GM18505 (cell line): ENCODE measurements around the gene GRIP2.
"Not testable (repeated sequence)": the region's sequence is repeated elsewhere in the genome, so short reads cannot be mapped to it uniquely, and the experiment has no call there.

Source experiments
- ATAC-seq: cut with Tn5 transposase; IDR thresholded peaks from one replicate; pipeline ENCODE4 v1.9.1; 2021; ENCODE audit not compliant: unreplicated experiment
- POLR2A ChIP-seq: IDR thresholded peaks from 4 replicates; pipeline ENCODE4 v1.6.1; 2011; ENCODE audit warnings: borderline replicate concordance; ENCODE audit not compliant: insufficient read depth, insufficient read length; ENCODE audit errors: extremely low read depth

Gene GRIP2

GRCh38 chr3:14516738-14517345 lies 23.3 kb downstream of the GRIP2 start:
- no peak for TF ChIP-seq POLR2A
- ATAC-seq = no peak

GRCh38 chr3:14515526-14515925 lies 24.6 kb downstream of the GRIP2 start:
- ATAC-seq = not testable (repeated sequence)

GRCh38 chr3:14514323-14514720 lies 25.8 kb downstream of the GRIP2 start:
- no peak for ATAC-seq

DNA sequence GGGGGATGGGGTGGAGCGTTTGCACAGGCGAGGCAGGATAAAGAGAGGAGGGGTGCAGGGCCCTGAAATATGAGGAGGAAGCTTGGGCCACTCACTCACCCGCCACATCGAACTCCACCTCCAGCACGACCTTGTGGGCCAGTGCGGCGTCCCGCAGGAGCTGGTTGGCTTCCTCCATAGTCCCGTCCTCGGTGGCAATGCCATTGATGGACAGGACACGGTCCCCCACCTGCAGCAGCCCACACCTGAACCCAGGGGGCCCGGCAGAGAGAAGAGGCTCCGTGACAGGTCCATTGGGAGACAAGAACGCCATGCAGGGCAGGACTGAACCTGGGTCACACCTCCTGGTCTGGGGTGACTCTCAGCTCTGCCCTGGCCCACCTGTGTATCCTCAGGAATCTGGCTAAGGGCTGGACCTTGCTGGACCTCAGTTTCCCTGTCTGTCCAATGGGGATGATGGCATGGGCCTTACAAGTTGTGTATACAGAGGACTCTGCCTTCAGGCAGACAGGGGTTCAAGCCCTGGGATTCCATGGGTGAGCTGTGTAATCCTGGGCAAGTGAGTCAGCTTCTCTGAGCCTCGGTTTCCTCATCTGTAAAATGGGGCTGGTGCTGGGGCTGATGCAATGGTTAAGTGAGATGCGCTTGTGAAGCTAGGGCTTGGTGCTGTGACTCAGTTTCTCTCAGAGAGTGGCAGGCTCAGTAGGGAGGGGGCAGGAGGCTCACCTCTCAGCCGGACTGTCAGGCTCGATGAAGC lies 26.4 kb downstream of the GRIP2 start:
- ATAC-seq = no peak
- TF ChIP-seq POLR2A = no peak

More at GRCh38 chr3:14514323-14514720, 25.8 kb downstream of the GRIP2 start:
- no peak for TF ChIP-seq POLR2A

GRCh38 chr3:14512942-14513327 lies 27.2 kb downstream of the GRIP2 start:
- ATAC-seq = no peak
- TF ChIP-seq POLR2A = no peak

DNA sequence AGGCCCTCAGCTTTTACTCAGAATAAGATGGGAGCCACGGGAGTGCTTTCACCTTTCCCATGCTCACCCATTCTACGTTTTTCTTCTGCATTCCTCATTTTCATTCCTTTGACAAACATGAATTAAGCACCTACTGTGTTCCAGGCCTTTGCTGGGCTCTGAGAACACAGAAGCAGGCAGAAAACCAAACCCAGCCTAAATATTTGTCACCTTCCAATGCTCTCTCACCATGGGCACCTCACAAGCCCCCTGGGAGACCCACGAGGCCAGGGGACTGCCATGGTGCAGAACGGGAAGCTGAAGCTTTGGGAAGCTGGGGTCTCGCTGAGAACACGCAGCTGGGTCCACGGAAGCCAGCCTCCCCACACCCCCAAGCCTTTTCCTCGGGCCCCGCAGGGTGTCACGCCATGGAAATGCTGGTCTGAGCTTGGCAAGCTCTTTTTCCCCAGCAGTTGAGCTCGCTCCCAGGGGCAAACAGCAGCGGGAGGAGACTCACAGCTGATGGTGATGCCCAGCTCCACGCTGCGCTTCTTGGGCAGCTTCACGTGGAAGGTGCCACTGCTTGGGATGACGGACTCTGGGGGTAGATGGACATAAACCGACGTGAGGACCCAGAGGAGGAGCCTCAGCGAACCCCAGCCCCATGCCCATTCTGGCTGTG lies 27.7 kb downstream of the GRIP2 start:
- TF ChIP-seq POLR2A = no peak
- no peak for ATAC-seq

- no peak for TF ChIP-seq POLR2A
- ATAC-seq = no peak
Measured at GRCh38 chr3:14511623-14512280, 28.4 kb downstream of the GRIP2 start.

GRCh38 chr3:14510838-14511622 lies 29.1 kb downstream of the GRIP2 start:
- ATAC-seq = no peak
- no peak for TF ChIP-seq POLR2A

GRCh38 chr3:14509796-14510100 lies 30.4 kb downstream of the GRIP2 start:
- no peak for TF ChIP-seq POLR2A

DNA sequence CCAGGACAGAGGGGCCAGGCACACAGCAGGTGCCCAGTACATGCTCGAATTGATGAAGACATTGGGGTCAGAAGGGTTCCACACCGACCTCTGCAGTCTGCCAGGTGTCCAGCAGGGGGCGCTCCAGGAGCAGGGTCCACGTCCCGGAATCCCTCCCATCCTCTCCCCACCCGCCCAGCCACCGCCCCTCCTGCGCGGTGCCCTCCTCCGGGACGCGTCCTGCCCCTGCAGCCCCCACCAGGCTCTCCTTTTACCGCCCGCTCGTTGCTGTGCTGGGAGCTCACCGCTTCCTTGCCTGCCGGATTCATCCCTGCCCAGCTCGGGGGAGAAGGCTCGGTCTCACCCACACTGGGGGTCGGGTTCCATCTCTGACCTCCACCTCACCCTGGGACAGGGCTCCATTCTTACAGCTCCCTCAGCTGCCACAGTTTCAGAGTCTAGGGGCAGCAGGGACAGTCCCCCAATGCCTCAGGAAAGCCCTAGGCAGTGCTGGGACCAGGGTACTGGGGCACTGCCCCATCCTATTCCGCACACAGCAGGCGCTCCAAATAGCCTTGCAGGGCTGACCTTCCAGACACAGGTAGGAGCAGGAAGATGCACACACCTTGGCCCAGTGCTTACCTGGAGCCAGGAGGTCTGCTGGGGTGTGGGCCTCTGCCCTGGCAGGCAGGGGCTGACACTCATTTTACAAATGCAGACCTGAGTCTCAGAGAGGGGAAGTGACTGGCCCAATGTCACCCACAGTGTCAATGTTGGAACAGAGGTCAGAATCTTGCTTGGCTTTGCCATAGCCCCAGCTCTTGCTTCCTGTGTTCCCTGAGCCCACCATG lies 31.0 kb downstream of the GRIP2 start:
- no peak for ATAC-seq
- TF ChIP-seq POLR2A = no peak

More at GRCh38 chr3:14509796-14510100, 30.4 kb downstream of the GRIP2 start:
- no peak for ATAC-seq

GRCh38 chr3:14508505-14508819 lies 31.7 kb downstream of the GRIP2 start:
- ATAC-seq = no peak
- TF ChIP-seq POLR2A = no peak

- TF ChIP-seq POLR2A = no peak
- ATAC-seq = no peak
Measured at GRCh38 chr3:14507757-14508504, 32.2 kb downstream of the GRIP2 start.
